ENCODE measurements around the gene ARTN. TPM values are rescaled to one million over a fixed set of nuclear protein-coding genes. Genes with fewer than 3 reads are reported as not detected.

Gene ARTN
- total RNA-seq, 1 donor from 2014 or later = 0.32 TPM

GRCh38 chr1:43946236-43947060, 12.8 kb downstream of the ARTN start, which contains the start of gene IPO13:
IPO13 (plus strand) TSS chr1:43946950; CDS start chr1:43947601, 651 bp downstream.
- intact Hi-C loops (cut with micrococcal nuclease) = loop anchor here (1.0 to 10.0 kb wide), 18 partner anchors 12 to 1738 kb away; partner anchors contain the start of genes ATP6V0B, C1orf50, CCDC24 and CDC20

GRCh38 chr1:43947061-43947873, 13.7 kb downstream of the ARTN start:
- intact Hi-C loops (cut with micrococcal nuclease) = loop anchor here (2.0 to 10.0 kb wide), 7 partner anchors 266 to 1738 kb away; partner anchors contain the start of genes C1orf50, CDC20, DMAP1 and GPBP1L1

- intact Hi-C loops (cut with micrococcal nuclease) = loop anchor here (2.0 to 10.0 kb wide), 7 partner anchors 265 to 1737 kb away; partner anchors contain the start of genes C1orf50, CDC20, DMAP1 and GPBP1L1
These were observed 14.4 kb downstream of the ARTN start for GRCh38 chr1:43947874-43948437.

DNA sequence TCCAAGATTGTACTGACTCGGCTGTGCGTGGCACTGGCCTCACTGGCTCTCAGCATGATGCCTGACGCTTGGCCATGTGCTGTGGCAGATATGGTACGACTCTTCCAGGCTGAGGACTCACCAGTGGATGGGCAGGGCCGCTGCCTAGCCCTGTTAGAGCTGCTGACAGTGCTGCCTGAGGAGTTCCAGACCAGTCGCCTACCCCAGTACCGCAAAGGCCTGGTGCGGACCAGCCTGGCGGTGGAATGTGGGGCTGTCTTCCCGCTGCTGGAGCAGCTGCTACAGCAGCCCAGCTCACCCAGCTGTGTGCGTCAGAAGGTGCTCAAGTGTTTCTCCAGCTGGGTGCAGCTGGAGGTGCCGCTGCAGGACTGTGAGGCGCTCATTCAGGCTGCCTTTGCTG, 16.1 kb downstream of the ARTN start:
- intact Hi-C loops (cut with micrococcal nuclease) = loop anchor here (10.0 kb wide), 3 partner anchors 1025 to 1735 kb away; partner anchors contain the start of genes C1orf50, GPBP1L1, P3H1 and TMEM69

- intact Hi-C loops (cut with micrococcal nuclease) = no loop called here
These were observed 17.7 kb downstream of the ARTN start for GRCh38 chr1:43951021-43951985.

GRCh38 chr1:43952731-43953346, 19.2 kb downstream of the ARTN start:
- intact Hi-C loops (cut with micrococcal nuclease) = no loop called here

DNA sequence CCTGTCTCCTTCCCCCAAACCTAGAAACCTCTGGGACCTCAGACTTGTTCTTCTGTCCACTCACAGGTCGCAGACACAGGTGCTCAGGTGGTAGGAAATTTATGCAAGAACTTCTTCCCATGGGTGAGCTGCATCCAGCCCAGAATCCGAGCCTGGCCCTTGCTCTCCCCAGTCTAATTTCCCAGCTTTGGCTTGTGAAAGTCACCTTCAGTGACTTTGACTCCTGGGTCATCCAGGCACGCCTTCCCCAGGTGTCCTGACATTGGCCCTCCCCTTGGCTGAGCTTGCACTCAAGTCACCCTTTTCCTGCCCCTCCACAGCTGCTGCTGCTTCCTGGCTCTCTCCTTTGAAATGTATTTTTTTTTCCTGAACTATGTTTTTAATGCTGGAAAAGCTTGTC, 19.8 kb downstream of the ARTN start:
- intact Hi-C loops (cut with micrococcal nuclease) = no loop called here

GRCh38 chr1:43954036-43954435, 20.4 kb downstream of the ARTN start:
- intact Hi-C loops (cut with micrococcal nuclease) = no loop called here

DNA sequence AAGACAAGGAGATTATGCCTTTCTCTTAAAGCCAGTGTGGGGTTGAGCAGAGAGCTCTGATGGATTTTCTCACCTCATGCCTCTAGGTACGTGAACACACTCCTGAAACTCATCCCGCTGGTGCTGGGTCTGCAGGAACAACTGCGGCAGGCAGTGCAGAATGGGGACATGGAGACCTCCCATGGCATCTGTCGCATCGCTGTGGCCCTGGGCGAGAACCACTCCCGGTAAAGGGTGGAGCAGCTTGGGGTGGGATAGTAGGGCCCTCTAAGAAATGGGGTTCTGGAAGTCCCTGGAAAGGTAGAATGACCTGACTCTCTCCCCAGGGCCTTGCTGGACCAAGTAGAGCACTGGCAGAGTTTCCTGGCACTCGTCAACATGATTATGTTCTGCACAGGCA, 22.6 kb downstream of the ARTN start:
- intact Hi-C loops (cut with micrococcal nuclease) = no loop called here

DNA sequence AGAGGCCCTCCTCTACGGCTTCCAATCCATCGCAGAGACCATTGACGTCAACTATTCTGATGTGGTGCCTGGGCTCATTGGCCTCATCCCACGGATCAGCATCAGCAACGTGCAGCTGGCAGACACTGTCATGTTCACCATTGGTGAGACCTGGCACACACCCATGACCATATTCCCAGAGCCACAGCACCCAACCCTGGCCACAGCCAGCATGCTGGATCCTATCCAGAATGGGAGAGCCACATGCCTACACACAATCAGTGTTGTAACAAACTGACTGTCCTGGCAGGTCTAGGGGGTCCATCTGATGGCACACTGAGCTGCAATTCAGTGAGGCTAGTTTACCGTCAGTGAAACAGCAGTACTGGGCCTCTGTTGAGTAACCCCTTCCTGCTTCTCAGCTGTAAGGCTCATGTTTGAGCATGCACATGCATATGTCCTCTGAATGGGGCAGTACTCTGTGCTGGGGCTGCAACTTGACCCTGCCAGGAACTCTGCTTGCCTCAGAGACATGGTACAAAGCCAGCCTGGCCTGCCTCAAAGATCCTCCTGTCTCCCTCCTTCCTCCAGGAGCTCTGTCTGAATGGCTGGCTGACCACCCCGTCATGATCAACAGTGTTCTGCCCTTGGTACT, 23.9 kb downstream of the ARTN start:
- intact Hi-C loops (cut with micrococcal nuclease) = no loop called here

DNA sequence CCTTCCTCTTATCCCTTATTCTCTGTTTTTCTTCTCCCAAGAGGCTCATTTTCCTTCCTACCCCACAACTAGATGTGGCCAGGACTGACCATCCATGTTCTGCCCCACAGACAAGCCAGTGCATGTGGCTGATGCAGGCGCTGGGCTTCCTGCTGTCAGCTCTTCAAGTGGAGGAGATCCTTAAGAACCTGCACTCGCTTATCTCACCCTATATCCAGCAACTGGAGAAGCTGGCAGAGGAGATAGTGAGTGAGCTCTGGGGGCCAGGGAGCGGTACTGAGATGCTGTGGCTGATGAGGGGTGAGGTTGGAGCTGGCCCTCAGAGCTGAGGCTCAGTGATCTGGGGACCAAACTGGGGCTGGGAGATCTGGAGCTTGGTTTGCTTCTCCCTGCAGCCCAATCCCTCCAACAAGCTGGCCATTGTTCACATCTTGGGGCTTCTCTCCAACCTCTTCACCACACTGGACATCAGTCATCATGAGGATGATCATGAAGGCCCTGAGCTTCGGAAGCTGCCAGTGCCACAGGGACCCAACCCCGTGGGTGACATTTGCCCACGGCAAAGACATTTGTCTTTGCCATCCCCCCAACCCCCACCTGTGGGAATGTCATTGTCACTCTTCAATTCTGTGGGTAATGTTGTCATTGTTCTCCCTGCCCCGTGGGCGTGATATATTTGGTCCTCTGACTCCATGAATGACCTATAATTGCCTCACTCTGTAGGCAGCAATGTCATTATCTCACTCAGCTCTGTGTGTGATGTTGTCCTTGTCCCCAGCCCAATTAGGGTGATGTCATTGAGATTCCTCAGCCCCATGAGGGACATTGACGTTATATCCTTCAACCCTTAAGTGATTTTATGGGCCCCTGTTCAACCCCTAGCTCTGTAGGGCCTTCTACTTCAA, 25.0 kb downstream of the ARTN start:
- intact Hi-C loops (cut with micrococcal nuclease) = no loop called here

DNA sequence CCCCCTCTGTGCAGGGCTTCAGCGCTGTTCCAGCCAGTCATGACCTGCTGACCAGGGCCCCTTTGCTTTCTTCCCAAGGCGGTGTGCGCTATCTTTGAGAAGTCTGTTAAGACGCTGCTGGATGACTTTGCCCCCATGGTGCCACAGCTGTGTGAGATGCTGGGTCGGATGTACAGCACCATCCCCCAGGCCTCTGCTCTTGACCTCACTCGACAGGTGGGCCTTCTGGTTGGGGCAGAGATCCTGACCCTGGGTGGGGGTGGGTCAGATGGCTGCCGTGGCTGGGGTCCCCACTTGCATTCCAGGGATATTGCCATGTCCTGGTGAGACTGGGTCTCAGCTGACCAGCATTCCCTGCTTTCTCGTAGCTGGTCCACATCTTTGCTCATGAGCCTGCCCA, 27.2 kb downstream of the ARTN start:
- intact Hi-C loops (cut with micrococcal nuclease) = no loop called here

- intact Hi-C loops (cut with micrococcal nuclease) = no loop called here
These were observed 28.1 kb downstream of the ARTN start for GRCh38 chr1:43961692-43962091.

DNA sequence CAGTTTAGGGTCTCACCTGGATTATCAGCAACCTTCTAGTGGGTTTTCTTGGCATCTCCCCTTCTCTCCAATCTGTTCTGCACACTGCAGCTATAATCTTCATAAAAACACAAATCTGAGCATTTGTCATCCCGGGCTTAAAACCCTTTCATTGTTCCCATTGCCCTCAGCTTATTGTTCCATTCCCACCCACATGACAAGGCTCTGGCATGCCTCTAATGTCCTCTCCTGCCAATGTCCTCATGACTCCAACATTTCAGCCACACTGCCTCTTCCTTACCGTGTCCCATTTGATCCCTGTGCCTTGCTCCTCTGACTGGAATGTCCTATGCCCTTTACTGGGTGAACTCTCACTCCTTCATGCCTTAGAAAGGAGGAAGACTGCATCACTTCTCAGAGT, 28.7 kb downstream of the ARTN start:
- intact Hi-C loops (cut with micrococcal nuclease) = no loop called here

DNA sequence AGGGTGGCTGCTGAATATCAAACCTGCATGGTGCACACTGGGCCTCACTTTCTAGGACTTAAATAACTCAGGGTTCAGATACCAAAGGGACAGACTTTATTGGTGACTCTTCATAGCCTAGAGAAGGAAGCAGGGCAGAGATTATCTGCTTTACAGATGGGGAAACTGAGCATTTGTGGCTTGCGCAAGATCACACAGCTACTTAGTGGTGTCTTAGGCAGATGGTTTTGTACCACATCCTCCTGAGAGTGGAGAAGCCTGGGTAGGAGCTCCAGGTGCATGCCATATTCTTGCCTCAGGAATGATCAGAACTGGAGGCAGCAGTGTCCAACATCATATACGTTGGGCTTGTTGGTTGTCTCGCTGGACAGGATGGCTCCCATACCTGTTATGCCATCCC, 29.4 kb downstream of the ARTN start:
- intact Hi-C loops (cut with micrococcal nuclease) = no loop called here

- intact Hi-C loops (cut with micrococcal nuclease) = no loop called here
These were observed 30.3 kb downstream of the ARTN start for GRCh38 chr1:43963890-43964289.

DNA sequence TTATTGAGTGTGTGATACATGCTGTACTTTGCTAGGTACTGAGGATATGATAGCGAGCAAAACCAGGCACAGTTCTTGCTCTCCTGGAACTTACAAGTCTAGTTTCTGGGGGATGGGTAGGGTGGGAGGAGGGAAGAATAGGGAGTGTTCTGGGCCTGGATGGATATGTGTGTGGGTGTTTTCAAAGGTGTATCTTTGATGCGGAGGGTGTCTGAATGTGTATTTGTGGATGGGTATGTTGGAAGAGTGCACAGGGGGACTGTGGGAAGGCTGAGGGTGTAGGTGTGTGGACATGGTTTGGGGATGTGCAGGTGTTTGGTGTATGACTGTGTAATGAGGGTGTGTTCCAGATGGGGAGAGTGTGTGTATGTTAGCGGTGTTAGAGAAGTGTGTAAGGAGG, 31.7 kb downstream of the ARTN start:
- intact Hi-C loops (cut with micrococcal nuclease) = no loop called here

DNA sequence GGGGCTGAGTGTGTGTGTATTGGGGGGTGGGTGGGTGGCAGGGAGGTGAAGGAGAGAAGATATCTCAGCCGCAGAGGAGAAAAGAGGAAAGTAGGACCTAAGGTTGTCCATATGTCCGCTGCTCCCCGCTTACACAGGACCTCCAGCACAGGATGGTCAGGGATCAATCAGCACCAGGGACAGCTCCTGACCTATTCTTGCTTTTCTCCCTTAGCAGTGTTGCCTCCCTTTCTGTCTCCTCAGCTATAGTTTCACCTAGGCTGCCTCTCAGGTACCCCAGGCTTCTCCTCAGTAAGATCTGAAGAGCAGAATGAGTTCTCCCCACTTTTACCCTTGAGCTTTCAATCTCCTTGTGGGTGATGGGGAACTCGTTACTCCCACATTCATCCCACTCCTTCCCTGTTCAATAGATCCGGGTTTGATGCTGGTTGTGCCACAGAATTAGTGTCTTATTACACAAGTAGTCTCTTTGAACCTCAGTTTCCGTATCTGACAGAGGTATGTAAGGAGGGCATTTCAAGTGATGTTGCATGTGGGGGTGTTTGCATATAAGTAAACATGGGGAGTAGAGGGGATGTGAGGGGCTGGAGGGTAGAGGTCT, 34.8 kb downstream of the ARTN start:
- intact Hi-C loops (cut with micrococcal nuclease) = loop anchor here (2.0 kb wide), 1 partner anchor 610 kb away; the partner anchor contains the start of gene CDC20

Data from T-helper 1 cell treated with Interleukin-12 subunit alpha and Interleukin-12 subunit beta and Interleukin-4 antibody, amounts not matched to agents 30 ng/mL and 1 ng/mL, for 36 hours (primary cell).